HEK293 (cell line): ENCODE results near the gene SNX6.

Experiments
- CTCF ChIA-PET: fragments of 350-600 bp; formaldehyde crosslinking; extraction: SDS; loops from one replicate; lab custom pipeline; 2021; ENCODE audit warnings: antibody characterized with exemption; lab: Yijun Ruan, JAX
- POLR2A ChIA-PET: fragments of 300-600 bp; formaldehyde crosslinking; extraction: SDS; loops from one replicate; lab custom pipeline; 2020; ENCODE audit warnings: antibody characterized with exemption, inconsistent platforms; lab: Yijun Ruan, JAX
- H3K27ac ChIP-seq: fragments of 200-500 bp; sonication (Bioruptor generic); 2 replicates; pipeline ENCODE4 v1.5.1; 2014; ENCODE audit warnings: low read depth, low read length, control low read depth, inconsistent platforms; ENCODE audit errors: extremely low read depth
- H3K36me3 ChIP-seq, 2 experiments: fragments of 200-500 bp in 1 of 2; sonication (Bioruptor generic) in 1 of 2; 1 replicate in 1 of 2; 2 replicates in 1 of 2; pipeline ENCODE4 v1.5.1; 2014 to 2017; ENCODE audit warnings: inconsistent platforms in 2 of 2, low read length in 2 of 2; ENCODE audit not compliant: control insufficient read depth in 2 of 2, insufficient read depth in 1 of 2
- H3K4me1 ChIP-seq: fragments of 200-500 bp; sonication (Bioruptor generic); 2 replicates; pipeline ENCODE4 v1.5.1; 2014; ENCODE audit warnings: mild to moderate bottlenecking, low read length, inconsistent platforms; ENCODE audit not compliant: control insufficient read depth, insufficient read depth
- H3K4me3 ChIP-seq: 2 replicates; pipeline ENCODE4 v1.5.1; 2011; ENCODE audit warnings: low read depth, mild to moderate bottlenecking, control low read depth, low read length, moderate library complexity
- H3K9me3 ChIP-seq: fragments of 200-500 bp; sonication (Bioruptor generic); 2 replicates; pipeline ENCODE4 v1.5.1; 2014; ENCODE audit warnings: low read depth, low read length, inconsistent platforms; ENCODE audit not compliant: control insufficient read depth, insufficient read depth
- BCL11A ChIP-seq: fragments of 450-650 bp; formaldehyde crosslinking; IDR thresholded peaks from 2 replicates; pipeline ENCODE4 v1.5.1; 2016; ENCODE audit warnings: low read depth, missing biosample characterization, missing genetic modification characterization
- BCL11B ChIP-seq: fragments of 450-650 bp; formaldehyde crosslinking; IDR thresholded peaks from 2 replicates; pipeline ENCODE4 v1.5.1; 2016; ENCODE audit warnings: low read depth, missing biosample characterization, missing genetic modification characterization
- GLI4 ChIP-seq: fragments of 450-650 bp; formaldehyde crosslinking; IDR thresholded peaks from 2 replicates; pipeline ENCODE4 v1.5.1; 2016; ENCODE audit warnings: missing biosample characterization, missing genetic modification characterization
- GLIS1 ChIP-seq: fragments of 450-650 bp; formaldehyde crosslinking; IDR thresholded peaks from 2 replicates; pipeline ENCODE4 v1.5.1; 2016; ENCODE audit warnings: missing biosample characterization, missing genetic modification characterization
- HOXC10 ChIP-seq: sonication (generic); formaldehyde crosslinking; IDR thresholded peaks from 2 replicates; pipeline ENCODE4 v1.8.1; 2023; ENCODE audit warnings: mild to moderate bottlenecking, missing genetic modification reagents
- MEIS1 ChIP-seq: sonication (generic); formaldehyde crosslinking; IDR thresholded peaks from 2 replicates; pipeline ENCODE4 v1.8.1; 2022; ENCODE audit warnings: missing genetic modification reagents, mild to moderate bottlenecking, borderline replicate concordance
- OSR2 ChIP-seq: fragments of 450-650 bp; formaldehyde crosslinking; IDR thresholded peaks from 2 replicates; pipeline ENCODE4 v1.5.1; 2016; ENCODE audit warnings: missing biosample characterization, missing genetic modification characterization
- REPIN1 ChIP-seq: fragments of 450-650 bp; formaldehyde crosslinking; IDR thresholded peaks from 2 replicates; pipeline ENCODE4 v1.5.1; 2017; ENCODE audit warnings: missing biosample characterization, missing genetic modification characterization, low read depth
- SCRT2 ChIP-seq: fragments of 450-650 bp; formaldehyde crosslinking; IDR thresholded peaks from 2 replicates; pipeline ENCODE4 v1.5.1; 2016; ENCODE audit warnings: missing biosample characterization, missing genetic modification characterization
- ZFHX2 ChIP-seq: fragments of 450-650 bp; formaldehyde crosslinking; conservative IDR thresholded peaks from 2 replicates; pipeline ENCODE4 v1.5.1; 2016; ENCODE audit warnings: missing biosample characterization, missing genetic modification characterization
- ZNF146 ChIP-seq: fragments of 450-650 bp; formaldehyde crosslinking; IDR thresholded peaks from 2 replicates; pipeline ENCODE4 v1.5.1; 2016; ENCODE audit warnings: missing biosample characterization, missing genetic modification characterization
- ZNF157 ChIP-seq: fragments of 450-650 bp; formaldehyde crosslinking; IDR thresholded peaks from 2 replicates; pipeline ENCODE4 v1.5.1; 2016; ENCODE audit warnings: missing biosample characterization, missing genetic modification characterization
- ZNF202 ChIP-seq: fragments of 450-650 bp; formaldehyde crosslinking; IDR thresholded peaks from 2 replicates; pipeline ENCODE4 v1.5.1; 2016; ENCODE audit warnings: missing biosample characterization, missing genetic modification characterization, borderline replicate concordance
- ZNF214 ChIP-seq: fragments of 450-650 bp; formaldehyde crosslinking; IDR thresholded peaks from 2 replicates; pipeline ENCODE4 v1.5.1; 2017; ENCODE audit warnings: missing biosample characterization, mild to moderate bottlenecking, missing genetic modification characterization, borderline replicate concordance
- ZNF221 ChIP-seq: fragments of 450-650 bp; formaldehyde crosslinking; IDR thresholded peaks from 2 replicates; pipeline ENCODE4 v1.5.1; 2017; ENCODE audit warnings: missing biosample characterization, missing genetic modification characterization, borderline replicate concordance
- ZNF24 ChIP-seq: fragments of 450-650 bp; formaldehyde crosslinking; IDR thresholded peaks from 2 replicates; pipeline ENCODE4 v1.5.1; 2016; ENCODE audit warnings: missing biosample characterization, missing genetic modification characterization
- ZNF433 ChIP-seq: fragments of 450-650 bp; formaldehyde crosslinking; IDR thresholded peaks from 2 replicates; pipeline ENCODE4 v1.5.1; 2016; ENCODE audit warnings: missing biosample characterization, missing genetic modification characterization, low read depth
- ZNF501 ChIP-seq: fragments of 450-650 bp; formaldehyde crosslinking; IDR thresholded peaks from 2 replicates; pipeline ENCODE4 v1.5.1; 2016; ENCODE audit warnings: missing biosample characterization, missing genetic modification characterization
- ZNF514 ChIP-seq: fragments of 450-650 bp; formaldehyde crosslinking; IDR thresholded peaks from 2 replicates; pipeline ENCODE4 v1.5.1; 2016; ENCODE audit warnings: missing biosample characterization, missing genetic modification characterization
- ZNF544 ChIP-seq: fragments of 450-650 bp; formaldehyde crosslinking; IDR thresholded peaks from 2 replicates; pipeline ENCODE4 v1.5.0; 2017; ENCODE audit warnings: missing biosample characterization, missing genetic modification characterization
- ZNF558 ChIP-seq: fragments of 450-650 bp; formaldehyde crosslinking; IDR thresholded peaks from 2 replicates; pipeline ENCODE4 v1.5.1; 2016; ENCODE audit warnings: missing biosample characterization, missing genetic modification characterization
- ZNF610 ChIP-seq: fragments of 450-650 bp; formaldehyde crosslinking; IDR thresholded peaks from 2 replicates; pipeline ENCODE4 v1.5.1; 2016; ENCODE audit warnings: missing biosample characterization, missing genetic modification characterization, borderline replicate concordance
- ZSCAN16 ChIP-seq: fragments of 450-650 bp; formaldehyde crosslinking; IDR thresholded peaks from 2 replicates; pipeline ENCODE4 v1.5.1; 2016; ENCODE audit warnings: missing biosample characterization, missing genetic modification characterization
- TF ChIP-seq, protein P1 (sequence below): fragments of 450-650 bp; formaldehyde crosslinking; IDR thresholded peaks from 2 replicates; pipeline ENCODE4 v1.5.1; 2016; ENCODE audit warnings: missing biosample characterization, missing genetic modification characterization
- TF ChIP-seq, protein P2 (sequence below): fragments of 450-650 bp; formaldehyde crosslinking; IDR thresholded peaks from 2 replicates; pipeline ENCODE4 v1.5.1; 2016; ENCODE audit warnings: missing biosample characterization, missing genetic modification characterization
- TF ChIP-seq, protein P3 (sequence below): fragments of 450-650 bp; formaldehyde crosslinking; IDR thresholded peaks from 2 replicates; pipeline ENCODE4 v1.5.1; 2017; ENCODE audit warnings: missing biosample characterization, mild to moderate bottlenecking, missing genetic modification characterization, moderate library complexity

Gene SNX6

DNA sequence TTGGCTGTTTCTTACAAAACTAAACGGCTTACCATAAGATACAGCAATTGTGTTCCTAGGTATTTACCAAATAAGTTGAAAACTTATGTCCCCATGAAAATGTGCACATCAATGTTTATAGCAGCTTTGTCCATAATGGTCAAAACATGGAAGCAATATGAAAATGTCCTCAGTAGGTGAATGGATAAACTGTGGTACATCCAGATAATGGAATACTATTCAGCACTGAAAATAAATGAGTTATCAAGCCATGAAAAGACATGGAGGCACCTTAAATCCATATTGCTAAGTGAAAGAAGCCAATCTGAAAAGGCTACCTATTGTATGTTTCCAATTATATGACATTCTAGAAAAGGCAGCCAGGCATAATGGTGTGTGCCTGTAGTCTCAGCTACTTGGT is 43.8 kb upstream of the SNX6 start:
- no peaks in the 10 kb centered on the region for H3K36me3 ChIP-seq
- POLR2A ChIA-PET, result interaction anchor here (0.6 kb wide), 1 partner anchor 153 kb away, joined by 4 read pairs; no protein-coding TSS in a partner anchor
- H3K4me1 ChIP-seq, result peaks cover 11% of the 10 kb centered on the region; the same call in 1 of the 2 replicates
- no peaks in the 10 kb centered on the region for H3K9me3 ChIP-seq
- no peak overlapping the region for H3K4me3 ChIP-seq
- CTCF ChIA-PET, result interaction anchor here (0.6 to 4.7 kb wide), 7 partner anchors 26 to 315 kb away, joined by 3 to 40 read pairs (median 4); no protein-coding TSS in a partner anchor
- no peak overlapping the region for H3K27ac ChIP-seq
- no peak for TF ChIP-seq ZNF544 (tag by site-specific recombination)
- no peak for TF ChIP-seq ZNF558 (tag by site-specific recombination)
- TF ChIP-seq ZNF202 (tag by site-specific recombination), result no peak
- TF ChIP-seq ZNF433 (tag by site-specific recombination), result no peak
- TF ChIP-seq, protein P1, sequence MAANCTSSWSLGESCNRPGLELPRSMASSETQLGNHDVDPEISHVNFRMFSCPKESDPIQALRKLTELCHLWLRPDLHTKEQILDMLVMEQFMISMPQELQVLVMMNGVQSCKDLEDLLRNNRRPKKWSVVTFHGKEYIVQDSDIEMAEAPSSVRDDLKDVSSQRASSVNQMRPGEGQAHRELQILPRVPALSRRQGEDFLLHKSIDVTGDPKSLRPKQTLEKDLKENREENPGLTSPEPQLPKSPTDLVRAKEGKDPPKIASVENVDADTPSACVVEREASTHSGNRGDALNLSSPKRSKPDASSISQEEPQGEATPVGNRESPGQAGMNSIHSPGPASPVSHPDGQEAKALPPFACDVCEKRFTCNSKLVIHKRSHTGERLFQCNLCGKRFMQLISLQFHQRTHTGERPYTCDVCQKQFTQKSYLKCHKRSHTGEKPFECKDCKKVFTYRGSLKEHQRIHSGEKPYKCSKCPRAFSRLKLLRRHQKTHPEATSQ (tag by site-specific recombination), result no peak
- TF ChIP-seq ZNF146 (tag by site-specific recombination), result peak; percentile 89
- TF ChIP-seq, all 188 proteins: peak for 1

DNA sequence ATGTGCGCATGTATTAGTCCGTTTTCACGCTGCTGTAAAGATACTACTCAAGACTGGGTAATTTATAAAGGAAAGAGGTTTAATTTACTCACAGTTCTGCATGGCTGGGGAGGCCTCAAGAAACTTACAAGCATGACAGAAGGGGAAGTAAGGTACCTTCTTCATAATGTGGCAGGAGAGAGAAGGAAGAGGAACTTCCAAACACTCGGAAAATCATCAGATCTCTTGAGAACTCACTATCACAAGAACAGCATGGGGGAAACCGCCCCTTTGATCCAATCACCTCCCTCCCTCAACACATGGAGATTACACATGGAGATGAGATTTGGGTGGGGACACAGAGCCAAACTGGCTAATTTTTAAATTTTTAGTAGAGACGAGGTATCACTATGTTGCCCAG is 41.8 kb upstream of the SNX6 start:
- no peak overlapping the region for H3K27ac ChIP-seq
- H3K36me3 ChIP-seq, result no peaks in the 10 kb centered on the region
- H3K9me3 ChIP-seq, result no peaks in the 10 kb centered on the region
- TF ChIP-seq ZNF221 (tag by site-specific recombination), result no peak
- no peak for TF ChIP-seq ZNF514 (tag by site-specific recombination)
- TF ChIP-seq GLIS1 (tag by site-specific recombination), result no peak
- no peak for TF ChIP-seq BCL11B
- TF ChIP-seq REPIN1 (tag by site-specific recombination), result no peak
- TF ChIP-seq, protein P2, sequence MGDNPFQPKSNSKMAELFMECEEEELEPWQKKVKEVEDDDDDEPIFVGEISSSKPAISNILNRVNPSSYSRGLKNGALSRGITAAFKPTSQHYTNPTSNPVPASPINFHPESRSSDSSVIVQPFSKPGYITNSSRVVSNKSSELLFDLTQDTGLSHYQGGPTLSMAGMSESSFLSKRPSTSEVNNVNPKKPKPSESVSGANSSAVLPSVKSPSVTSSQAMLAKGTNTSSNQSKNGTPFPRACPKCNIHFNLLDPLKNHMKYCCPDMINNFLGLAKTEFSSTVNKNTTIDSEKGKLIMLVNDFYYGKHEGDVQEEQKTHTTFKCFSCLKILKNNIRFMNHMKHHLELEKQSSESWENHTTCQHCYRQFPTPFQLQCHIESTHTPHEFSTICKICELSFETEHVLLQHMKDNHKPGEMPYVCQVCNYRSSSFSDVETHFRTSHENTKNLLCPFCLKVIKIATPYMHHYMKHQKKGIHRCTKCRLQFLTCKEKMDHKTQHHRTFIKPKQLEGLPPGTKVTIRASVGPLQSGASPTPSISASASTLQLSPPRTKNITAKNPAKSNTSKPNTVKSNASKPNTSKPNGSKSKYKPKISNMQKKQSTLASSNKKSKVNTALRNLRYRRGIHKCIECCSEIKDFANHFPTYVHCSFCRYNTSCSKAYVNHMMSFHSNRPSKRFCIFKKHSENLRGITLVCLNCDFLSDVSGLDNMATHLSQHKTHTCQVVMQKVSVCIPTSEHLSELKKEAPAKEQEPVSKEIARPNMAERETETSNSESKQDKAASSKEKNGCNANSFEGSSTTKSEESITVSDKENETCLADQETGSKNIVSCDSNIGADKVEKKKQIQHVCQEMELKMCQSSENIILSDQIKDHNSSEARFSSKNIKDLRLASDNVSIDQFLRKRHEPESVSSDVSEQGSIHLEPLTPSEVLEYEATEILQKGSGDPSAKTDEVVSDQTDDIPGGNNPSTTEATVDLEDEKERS (tag by site-specific recombination), result no peak
- no peak for TF ChIP-seq ZSCAN16 (tag by site-specific recombination)
- no peak for TF ChIP-seq ZNF214 (tag by site-specific recombination)
- no peak for TF ChIP-seq BCL11A (tag by site-specific recombination)
- no peak for TF ChIP-seq ZFHX2 (tag by site-specific recombination)
- TF ChIP-seq ZNF157 (tag by site-specific recombination), result no peak
- no peaks in the 10 kb centered on the region for H3K4me1 ChIP-seq
- ChIA-PET CTCF (interaction anchor here (0.7 to 4.7 kb wide), 10 partner anchors 9 to 1850 kb away, joined by 3 to 40 read pairs (median 3); no protein-coding TSS in a partner anchor), POLR2A (interaction anchor here (0.6 kb wide), 1 partner anchor 283 kb away, joined by 3 read pairs; no protein-coding TSS in a partner anchor)
- no peak overlapping the region for H3K4me3 ChIP-seq

DNA sequence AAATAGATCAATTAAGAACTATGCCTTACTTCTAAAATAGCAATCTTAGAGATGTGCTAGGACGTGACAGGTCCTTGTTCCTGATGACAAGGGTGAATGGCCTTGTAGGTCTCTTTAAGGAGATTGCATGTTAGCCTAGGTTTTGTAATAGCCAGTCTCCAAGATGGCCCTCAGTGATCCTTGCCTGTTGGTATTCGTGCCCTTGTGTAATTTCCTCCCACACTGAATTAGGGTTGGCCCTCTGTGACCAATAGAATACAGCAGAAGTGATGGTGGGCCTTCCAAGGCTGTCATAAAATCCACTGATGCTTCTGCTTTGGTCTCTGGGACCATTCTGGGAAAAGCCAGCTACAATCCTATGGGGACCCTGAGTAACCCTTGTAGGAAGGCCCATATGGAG is 38.2 kb upstream of the SNX6 start:
- CTCF ChIA-PET, result interaction anchor here (0.6 to 1.0 kb wide), 2 partner anchors 21 to 115 kb away, joined by 3 read pairs; no protein-coding TSS in a partner anchor
- no peak for TF ChIP-seq ZNF501
- TF ChIP-seq OSR2 (tag by site-specific recombination), result no peak
- TF ChIP-seq MEIS1 (CRISPR knock-in tag), result no peak
- TF ChIP-seq ZNF24 (tag by site-specific recombination), result no peak
- TF ChIP-seq, protein P3, sequence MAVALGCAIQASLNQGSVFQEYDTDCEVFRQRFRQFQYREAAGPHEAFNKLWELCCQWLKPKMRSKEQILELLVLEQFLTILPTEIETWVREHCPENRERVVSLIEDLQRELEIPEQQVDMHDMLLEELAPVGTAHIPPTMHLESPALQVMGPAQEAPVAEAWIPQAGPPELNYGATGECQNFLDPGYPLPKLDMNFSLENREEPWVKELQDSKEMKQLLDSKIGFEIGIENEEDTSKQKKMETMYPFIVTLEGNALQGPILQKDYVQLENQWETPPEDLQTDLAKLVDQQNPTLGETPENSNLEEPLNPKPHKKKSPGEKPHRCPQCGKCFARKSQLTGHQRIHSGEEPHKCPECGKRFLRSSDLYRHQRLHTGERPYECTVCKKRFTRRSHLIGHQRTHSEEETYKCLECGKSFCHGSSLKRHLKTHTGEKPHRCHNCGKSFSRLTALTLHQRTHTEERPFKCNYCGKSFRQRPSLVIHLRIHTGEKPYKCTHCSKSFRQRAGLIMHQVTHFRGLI (tag by site-specific recombination), result no peak
- no peak for TF ChIP-seq HOXC10 (CRISPR knock-in tag)
- no peak for TF ChIP-seq ZNF610 (tag by site-specific recombination)
- no peak for TF ChIP-seq GLI4
- no peak for TF ChIP-seq SCRT2 (tag by site-specific recombination)
- POLR2A ChIA-PET, result interaction anchor here (0.5 kb wide), 1 partner anchor 58 kb away, joined by 3 read pairs; no protein-coding TSS in a partner anchor
- Histone ChIP-seq H3K9me3 (no peaks in the 10 kb centered on the region), H3K4me3 (no peak overlapping the region), H3K4me1 (no peaks in the 10 kb centered on the region), H3K27ac (no peak overlapping the region), H3K36me3 (no peaks in the 10 kb centered on the region)
